Activated naive CD8-positive, alpha-beta T cell treated with anti-CD3 and anti-CD28 coated beads, Interleukin-2, amount 10 ng/mL, durations not matched to agents 7 days and 5 days (primary cell): ENCODE results near the gene PRKCZ. TPM values are rescaled to one million over a fixed set of nuclear protein-coding genes. Genes with fewer than 3 reads are reported as not detected.
"Not testable (repeated sequence)": the region's sequence is repeated elsewhere in the genome, so short reads cannot be mapped to it uniquely, and the experiment has no call there.

Experiments used
- ATAC-seq: fragments of 150-1000 bp; cut with Tn5 transposase; one replicate; pipeline ENCODE4 v1.10.0; 2021; ENCODE audit warnings: low read depth, moderate library complexity
- POLR2A ChIA-PET: fragments of 350-600 bp; sonication (Branson Sonifier 250); formaldehyde crosslinking; loops from one replicate; lab custom pipeline; 2021; ENCODE audit warnings: antibody characterized with exemption; lab: Charles Lee
- DNase-seq: peaks from one replicate; pipeline ENCODE4 v3.0.0; 2021
- H3K27ac Mint-ChIP-seq: one replicate; pipeline ENCODE4 v1.8.0; 2022; ENCODE audit warnings: mild to moderate bottlenecking, mixed read lengths
- H3K27me3 Mint-ChIP-seq: one replicate; pipeline ENCODE4 v1.8.0; 2022; ENCODE audit warnings: mild to moderate bottlenecking, moderate library complexity, mixed read lengths
- H3K36me3 Mint-ChIP-seq: one replicate; pipeline ENCODE4 v1.8.0; 2021; ENCODE audit warnings: mild to moderate bottlenecking, mixed read lengths
- H3K4me1 Mint-ChIP-seq: one replicate; pipeline ENCODE4 v1.8.0; 2021; ENCODE audit warnings: mixed read lengths
- H3K4me3 Mint-ChIP-seq: one replicate; pipeline ENCODE4 v1.8.0; 2022; ENCODE audit warnings: mild to moderate bottlenecking, moderate library complexity, mixed read lengths
- H3K9me3 Mint-ChIP-seq: one replicate; pipeline ENCODE4 v1.8.0; 2021; ENCODE audit warnings: mixed read lengths
- total RNA-seq, 2 experiments: library from RNA; stranded (reverse); gene quantifications; one replicate each; pipeline ENCODE4 v1.2.3, GENCODE V29; 2021

PRKCZ gene
- total RNA-seq, 2 experiments from 2014 or later: 24.3 to 24.4 TPM

- H3K4me1 Mint-ChIP-seq, H3K27me3 Mint-ChIP-seq, H3K36me3 Mint-ChIP-seq, H3K4me3 Mint-ChIP-seq, H3K27ac Mint-ChIP-seq, H3K9me3 Mint-ChIP-seq, DNase-seq, ATAC-seq, POLR2A ChIA-PET: not testable (repeated sequence)
These were observed 44.3 kb downstream of the PRKCZ start for GRCh38 chr1:2094269-2095158.

GRCh38 chr1:2095394-2095793, 45.2 kb downstream of the PRKCZ start:
- ATAC-seq (no peak), DNase-seq (no peak)
- H3K36me3 Mint-ChIP-seq: peaks cover 5% of the 10 kb centered on the region
- POLR2A ChIA-PET: no interaction called here
- no peaks in the 10 kb centered on the region for H3K27me3 Mint-ChIP-seq
- H3K27ac Mint-ChIP-seq: no peak overlapping the region
- peaks cover 4% of the 10 kb centered on the region for H3K9me3 Mint-ChIP-seq
- no peak overlapping the region for H3K4me3 Mint-ChIP-seq
- H3K4me1 Mint-ChIP-seq: peaks cover 2% of the 10 kb centered on the region

GRCh38 chr1:2095981-2096736, 45.9 kb downstream of the PRKCZ start:
- POLR2A ChIA-PET: no interaction called here
- Mint-ChIP-seq H3K36me3 (peaks cover 5% of the 10 kb centered on the region), H3K9me3 (peaks cover 4% of the 10 kb centered on the region), H3K27me3 (no peaks in the 10 kb centered on the region), H3K27ac (no peak overlapping the region), H3K4me1 (peaks cover 2% of the 10 kb centered on the region), H3K4me3 (no peak overlapping the region)
- DNase-seq (no peak), ATAC-seq (no peak)

- ATAC-seq: no peak
- Mint-ChIP-seq H3K27me3 (no peaks in the 10 kb centered on the region), H3K27ac (no peak overlapping the region), H3K4me1 (no peaks in the 10 kb centered on the region), H3K9me3 (peaks cover 4% of the 10 kb centered on the region), H3K4me3 (no peak overlapping the region), H3K36me3 (peaks cover 5% of the 10 kb centered on the region)
- DNase-seq: no peak
- POLR2A ChIA-PET: no interaction called here
These were observed 47.4 kb downstream of the PRKCZ start for GRCh38 chr1:2097386-2098300.

GRCh38 chr1:2098301-2098698, 48.1 kb downstream of the PRKCZ start:
- H3K9me3 Mint-ChIP-seq: peaks cover 4% of the 10 kb centered on the region
- ATAC-seq (no peak), DNase-seq (no peak)
- no peak overlapping the region for H3K27ac Mint-ChIP-seq
- H3K27me3 Mint-ChIP-seq: no peaks in the 10 kb centered on the region
- no peak overlapping the region for H3K4me3 Mint-ChIP-seq
- POLR2A ChIA-PET: no interaction called here
- H3K36me3 Mint-ChIP-seq: peaks cover 5% of the 10 kb centered on the region
- no peaks in the 10 kb centered on the region for H3K4me1 Mint-ChIP-seq

- POLR2A ChIA-PET: no interaction called here
- Mint-ChIP-seq H3K27ac (no peak overlapping the region), H3K27me3 (no peaks in the 10 kb centered on the region), H3K36me3 (peaks cover 5% of the 10 kb centered on the region), H3K4me1 (no peaks in the 10 kb centered on the region), H3K9me3 (peaks cover 4% of the 10 kb centered on the region), H3K4me3 (no peak overlapping the region)
- DNase-seq (no peak), ATAC-seq (no peak)
These were observed 48.9 kb downstream of the PRKCZ start for GRCh38 chr1:2098839-2099785.

- no peak overlapping the region for H3K27ac Mint-ChIP-seq
- H3K4me3 Mint-ChIP-seq: no peak overlapping the region
- H3K4me1 Mint-ChIP-seq: no peaks in the 10 kb centered on the region
- H3K27me3 Mint-ChIP-seq: no peaks in the 10 kb centered on the region
- ATAC-seq (no peak), DNase-seq (no peak)
- peaks cover 4% of the 10 kb centered on the region for H3K9me3 Mint-ChIP-seq
- POLR2A ChIA-PET: no interaction called here
- peaks cover 5% of the 10 kb centered on the region for H3K36me3 Mint-ChIP-seq
These were observed 49.9 kb downstream of the PRKCZ start for GRCh38 chr1:2099886-2100779.

GRCh38 chr1:2100780-2101108, 50.5 kb downstream of the PRKCZ start:
- Mint-ChIP-seq H3K27me3 (no peaks in the 10 kb centered on the region), H3K27ac (no peak overlapping the region), H3K4me3 (no peak overlapping the region), H3K4me1 (no peaks in the 10 kb centered on the region), H3K9me3 (peaks cover 4% of the 10 kb centered on the region), H3K36me3 (peaks cover 5% of the 10 kb centered on the region)
- ATAC-seq: no peak
- no peak for DNase-seq
- POLR2A ChIA-PET: no interaction called here

- peaks cover 4% of the 10 kb centered on the region for H3K9me3 Mint-ChIP-seq
These were observed 51.3 kb downstream of the PRKCZ start for GRCh38 chr1:2101531-2101930.

GRCh38 chr1:2101946-2102345, 51.7 kb downstream of the PRKCZ start:
- DNase-seq (no peak), ATAC-seq (no peak)
- Mint-ChIP-seq H3K36me3 (peaks cover 5% of the 10 kb centered on the region), H3K4me1 (no peaks in the 10 kb centered on the region), H3K27me3 (no peaks in the 10 kb centered on the region), H3K4me3 (no peak overlapping the region), H3K27ac (no peak overlapping the region), H3K9me3 (peaks cover 4% of the 10 kb centered on the region)
- POLR2A ChIA-PET: no interaction called here

More at GRCh38 chr1:2101531-2101930, 51.3 kb downstream of the PRKCZ start:
- Mint-ChIP-seq H3K27ac (no peak overlapping the region), H3K4me3 (no peak overlapping the region), H3K27me3 (no peaks in the 10 kb centered on the region), H3K4me1 (no peaks in the 10 kb centered on the region), H3K36me3 (peaks cover 5% of the 10 kb centered on the region)
- ATAC-seq (no peak), DNase-seq (no peak)
- POLR2A ChIA-PET: no interaction called here

- POLR2A ChIA-PET: no interaction called here
- ATAC-seq: no peak
These were observed 52.5 kb downstream of the PRKCZ start for GRCh38 chr1:2102753-2103152.

More at GRCh38 chr1:2102753-2103152, 52.5 kb downstream of the PRKCZ start:
- H3K4me1 Mint-ChIP-seq: no peaks in the 10 kb centered on the region
- no peak overlapping the region for H3K4me3 Mint-ChIP-seq
- H3K9me3 Mint-ChIP-seq: peaks cover 3% of the 10 kb centered on the region
- H3K36me3 Mint-ChIP-seq: peaks cover 5% of the 10 kb centered on the region
- no peak for DNase-seq
- no peak overlapping the region for H3K27ac Mint-ChIP-seq
- H3K27me3 Mint-ChIP-seq: no peaks in the 10 kb centered on the region
